ENCODE measurements around the gene BLTP1.

The BLTP1 gene

GRCh38 chr4:122172266-122172665, 20.1 kb downstream of the BLTP1 start:
- DNase-seq = no peak

- no peak for DNase-seq
Measured at GRCh38 chr4:122178961-122179360, 26.8 kb downstream of the BLTP1 start.

- DNase-seq = no peak
Measured at GRCh38 chr4:122195718-122196117, 43.6 kb downstream of the BLTP1 start.
